Neural progenitor cell (in vitro differentiated cells): ENCODE measurements around the gene LRRC7. TPM values are rescaled to one million over a fixed set of nuclear protein-coding genes. Genes with fewer than 3 reads are reported as not detected.

Experiments used
- DNase-seq: peaks from one replicate; pipeline ENCODE4 v3.0.0-alpha.2; 2016; ENCODE audit warnings: low spot score
- H2AFZ ChIP-seq: fragments of 200-600 bp; sonication (generic); replicated peaks from 2 replicates; pipeline ENCODE4 v1.6.1; 2016; ENCODE audit warnings: antibody characterized with exemption
- H3F3A ChIP-seq: fragments of 200-600 bp; sonication (generic); 2 replicates; pipeline ENCODE4 v1.6.1; 2016; ENCODE audit warnings: antibody characterized with exemption, low read depth
- H3K27ac ChIP-seq: fragments of 200-600 bp; sonication (generic); 2 replicates; pipeline ENCODE4 v1.5.1; 2016; ENCODE audit warnings: mild to moderate bottlenecking
- H3K27me3 ChIP-seq: fragments of 200-600 bp; sonication (generic); 2 replicates; pipeline ENCODE4 v1.6.1; 2016; ENCODE audit warnings: mild to moderate bottlenecking, moderate library complexity
- H3K36me3 ChIP-seq: fragments of 200-600 bp; sonication (generic); 2 replicates; pipeline ENCODE4 v1.5.1; 2016
- H3K4me1 ChIP-seq: fragments of 200-600 bp; sonication (generic); 2 replicates; pipeline ENCODE4 v1.6.1; 2016; ENCODE audit warnings: mixed run types
- H3K4me2 ChIP-seq: fragments of 200-600 bp; sonication (generic); 2 replicates; pipeline ENCODE4 v1.6.1; 2016
- H3K4me3 ChIP-seq: fragments of 200-600 bp; sonication (generic); 2 replicates; pipeline ENCODE4 v1.5.1; 2016
- H3K79me2 ChIP-seq: fragments of 200-600 bp; sonication (generic); 2 replicates; pipeline ENCODE4 v1.6.1; 2016; ENCODE audit warnings: low read depth
- H3K9ac ChIP-seq: fragments of 200-600 bp; sonication (generic); 2 replicates; pipeline ENCODE4 v1.6.1; 2016
- H3K9me3 ChIP-seq: fragments of 200-600 bp; sonication (generic); 2 replicates; pipeline ENCODE4 v1.5.1; 2016; ENCODE audit warnings: low read depth
- H4K20me1 ChIP-seq: fragments of 200-600 bp; sonication (generic); 2 replicates; pipeline ENCODE4 v1.6.1; 2016; ENCODE audit warnings: low read depth
- H3K27ac Mint-ChIP-seq: 3 replicates; pipeline ENCODE4 v1.8.0; 2021; ENCODE audit warnings: mixed read lengths
- H3K27me3 Mint-ChIP-seq: 2 replicates; pipeline ENCODE4 v1.8.0; 2022; ENCODE audit warnings: low read depth, mild to moderate bottlenecking, inconsistent platforms, moderate library complexity, mixed read lengths; ENCODE audit not compliant: insufficient read depth
- H3K36me3 Mint-ChIP-seq: 3 replicates; pipeline ENCODE4 v1.8.0; 2021; ENCODE audit warnings: mixed read lengths
- H3K4me1 Mint-ChIP-seq: 3 replicates; pipeline ENCODE4 v1.8.0; 2021; ENCODE audit warnings: mixed read lengths
- H3K4me3 Mint-ChIP-seq: 3 replicates; pipeline ENCODE4 v1.8.0; 2021; ENCODE audit warnings: mild to moderate bottlenecking, moderate library complexity, mixed read lengths
- H3K9me3 Mint-ChIP-seq: 3 replicates; pipeline ENCODE4 v1.8.0; 2020; ENCODE audit warnings: mixed read lengths
- CTCF ChIP-seq: fragments of 200-600 bp; sonication (generic); IDR thresholded peaks from 2 replicates; pipeline ENCODE4 v1.5.1; 2017; ENCODE audit warnings: antibody characterized with exemption, mild to moderate bottlenecking
- EZH2 ChIP-seq: fragments of 200-600 bp; sonication (generic); IDR thresholded peaks from 2 replicates; pipeline ENCODE4 v1.6.1; 2017; ENCODE audit warnings: antibody characterized with exemption, mild to moderate bottlenecking, moderate library complexity
- EZH2phosphoT487 ChIP-seq: fragments of 200-600 bp; sonication (generic); IDR thresholded peaks from 2 replicates; pipeline ENCODE4 v1.6.1; 2017; ENCODE audit warnings: antibody characterized with exemption
- total RNA-seq: library from RNA; depleted of rRNA; stranded (reverse); fragments of >200 nt; gene quantifications from 2 replicates; pipeline ENCODE4 v1.2.3, GENCODE V29; 2015; ENCODE audit warnings: low replicate concordance

Gene LRRC7
- total RNA-seq, 1 donor from 2014 or later, result not detected

DNA sequence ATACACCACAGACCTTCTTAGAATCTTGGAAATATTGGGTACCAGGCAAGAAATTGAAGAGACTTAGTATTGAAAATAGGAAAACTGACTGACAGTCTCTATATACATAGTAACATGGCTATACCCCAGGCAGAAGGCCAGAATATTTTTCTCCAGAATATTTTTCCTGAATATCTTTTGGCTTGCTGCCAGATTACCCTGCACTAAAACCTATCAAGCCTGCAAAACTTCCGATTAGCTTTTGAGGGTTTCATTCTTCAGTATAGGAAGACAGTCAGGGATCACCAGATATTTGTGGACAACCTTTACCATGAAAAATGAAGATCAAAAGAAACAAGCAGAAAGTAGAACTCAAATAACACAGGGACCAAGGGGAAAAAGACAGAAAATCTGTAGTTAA is 187.9 kb downstream of the LRRC7 start:
- DNase-seq, result no peak
- Histone ChIP-seq H2AFZ (no peak overlapping the region), H3K36me3 (no peaks in the 10 kb centered on the region), H3K27me3 (no peaks in the 10 kb centered on the region), H3K9me3 (no peaks in the 10 kb centered on the region), H3F3A (no peaks in the 10 kb centered on the region), H4K20me1 (no peaks in the 10 kb centered on the region), H3K4me2 (no peak overlapping the region), H3K4me1 (no peaks in the 10 kb centered on the region), H3K9ac (no peak overlapping the region), H3K79me2 (no peaks in the 10 kb centered on the region), H3K27ac (no peak overlapping the region), H3K4me3 (no peak overlapping the region)
- Mint-ChIP-seq H3K27ac (no peak overlapping the region), H3K9me3 (no peaks in the 10 kb centered on the region), H3K27me3 (no peaks in the 10 kb centered on the region), H3K36me3 (no peaks in the 10 kb centered on the region), H3K4me1 (peaks cover 3% of the 10 kb centered on the region), H3K4me3 (no peak overlapping the region)
- no peak for TF ChIP-seq EZH2
- no peak for TF ChIP-seq EZH2phosphoT487
- TF ChIP-seq CTCF, result no peak

DNA sequence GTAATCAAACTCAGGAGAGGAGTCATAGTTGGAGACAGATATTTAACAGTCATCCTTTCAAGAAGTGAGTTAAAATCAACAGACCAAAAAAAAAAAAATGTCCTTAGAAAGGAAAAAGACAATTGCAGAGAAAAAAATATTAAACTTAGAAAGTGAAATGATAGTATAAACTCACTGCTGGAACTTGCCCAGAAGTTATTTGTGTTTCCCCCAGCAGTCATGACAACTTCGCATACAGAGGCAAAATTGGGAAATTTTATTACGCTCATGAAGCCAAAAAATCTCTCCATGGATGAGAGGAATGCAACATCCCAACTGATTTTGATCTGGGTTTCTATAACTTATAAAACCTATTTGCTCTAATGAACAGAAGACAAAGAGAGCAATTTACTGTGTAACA is 198.2 kb downstream of the LRRC7 start:
- H3K27ac ChIP-seq, result no peak overlapping the region
- H3K9ac ChIP-seq, result no peak overlapping the region
- Mint-ChIP-seq H3K27ac (no peak overlapping the region), H3K36me3 (no peaks in the 10 kb centered on the region), H3K4me3 (no peak overlapping the region), H3K27me3 (no peaks in the 10 kb centered on the region), H3K9me3 (no peaks in the 10 kb centered on the region), H3K4me1 (no peaks in the 10 kb centered on the region)
- no peak overlapping the region for H3K4me3 ChIP-seq
- H3K27me3 ChIP-seq, result no peaks in the 10 kb centered on the region
- no peaks in the 10 kb centered on the region for H4K20me1 ChIP-seq
- TF ChIP-seq EZH2phosphoT487 (no peak), EZH2 (no peak), CTCF (no peak)
- H3F3A ChIP-seq, result no peaks in the 10 kb centered on the region
- H2AFZ ChIP-seq, result no peak overlapping the region
- DNase-seq, result no peak
- H3K9me3 ChIP-seq, result no peaks in the 10 kb centered on the region
- no peaks in the 10 kb centered on the region for H3K4me1 ChIP-seq
- no peak overlapping the region for H3K4me2 ChIP-seq
- no peaks in the 10 kb centered on the region for H3K36me3 ChIP-seq
- H3K79me2 ChIP-seq, result no peaks in the 10 kb centered on the region

- no peaks in the 10 kb centered on the region for H3K27me3 ChIP-seq
- H3K9me3 ChIP-seq, result no peaks in the 10 kb centered on the region
- Mint-ChIP-seq H3K9me3 (no peaks in the 10 kb centered on the region), H3K27ac (no peak overlapping the region), H3K4me1 (no peaks in the 10 kb centered on the region), H3K27me3 (no peaks in the 10 kb centered on the region), H3K36me3 (no peaks in the 10 kb centered on the region), H3K4me3 (no peak overlapping the region)
- H3K36me3 ChIP-seq, result no peaks in the 10 kb centered on the region
- H3K4me1 ChIP-seq, result no peaks in the 10 kb centered on the region
- no peaks in the 10 kb centered on the region for H3F3A ChIP-seq
- H2AFZ ChIP-seq, result no peak overlapping the region
- no peak overlapping the region for H3K4me3 ChIP-seq
- TF ChIP-seq CTCF, result no peak
- TF ChIP-seq EZH2, result no peak
- TF ChIP-seq EZH2phosphoT487, result no peak
- H3K9ac ChIP-seq, result no peak overlapping the region
- no peak for DNase-seq
- H3K4me2 ChIP-seq, result no peak overlapping the region
- H3K79me2 ChIP-seq, result no peaks in the 10 kb centered on the region
- no peaks in the 10 kb centered on the region for H4K20me1 ChIP-seq
- no peak overlapping the region for H3K27ac ChIP-seq
Measured at GRCh38 chr1:69766431-69767180, 198.9 kb downstream of the LRRC7 start.
